ENCODE data around the gene CYP4F12. TPM values are rescaled to one million over a fixed set of nuclear protein-coding genes. Genes with fewer than 3 reads are reported as not detected.

Gene CYP4F12
- total and polyA plus RNA-seq, 2 donors (not counting 3 experiments of a cell fraction or from before 2014, with no cell fraction given), result not detected

- Histone ChIP-seq H3K9me1 (replicated peaks; ENCODE audit: control insufficient read depth, extremely low read depth, insufficient read depth, low read length) (no peaks in the 10 kb centered on the region), H3K27me3 (ENCODE audit: control insufficient read depth in 2 of 2, insufficient read depth in 2 of 2, low read length in 2 of 2) (no peaks in the 10 kb centered on the region), H4K20me1 (replicated peaks; ENCODE audit: control insufficient read depth, extremely low read depth, insufficient read depth, low read length) (no peaks in the 10 kb centered on the region), H3K4me1 (ENCODE audit: control insufficient read depth, extremely low read depth, insufficient read depth, low read length) (no peaks in the 10 kb centered on the region), H3K9me3 (replicated peaks; ENCODE audit: control insufficient read depth, insufficient read depth, low read length) (no peaks in the 10 kb centered on the region), H3K9ac (replicated peaks; ENCODE audit: extremely low read depth, insufficient read depth, low read length) (no peak overlapping the region), H3K4me3 (replicated peaks in 1 of 3; ENCODE audit: insufficient read depth in 1 of 3, low read depth in 1 of 3, low read length in 3 of 3) (no peak overlapping the region), H3K79me2 (ENCODE audit: control insufficient read depth, insufficient read depth, low read length) (no peaks in the 10 kb centered on the region), H3K36me3 (ENCODE audit: control insufficient read depth in 2 of 2, extremely low read depth in 1 of 2, insufficient read depth in 2 of 2, low read length in 2 of 2) (no peaks in the 10 kb centered on the region), H3K4me2 (ENCODE audit: insufficient read depth, low read length) (no peak overlapping the region), H2AFZ (ENCODE audit: low read depth, low read length) (no peak overlapping the region), H3K27ac (ENCODE audit: insufficient read depth, low read depth, low read length) (no peak overlapping the region)
- POLR2A ChIA-PET, result no interaction called here
- no peak for TF ChIP-seq POLR2AphosphoS5 (IDR thresholded peaks at IDR 0.05; ENCODE audit: insufficient read depth, low read depth, low read length)
- no peak for TF ChIP-seq EZH2 (IDR thresholded peaks at IDR 0.05; ENCODE audit: borderline replicate concordance, low read depth, low read length, severe bottlenecking)
- TF ChIP-seq, protein P1, sequence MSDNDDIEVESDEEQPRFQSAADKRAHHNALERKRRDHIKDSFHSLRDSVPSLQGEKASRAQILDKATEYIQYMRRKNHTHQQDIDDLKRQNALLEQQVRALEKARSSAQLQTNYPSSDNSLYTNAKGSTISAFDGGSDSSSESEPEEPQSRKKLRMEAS (IDR thresholded peaks at IDR 0.05; ENCODE audit: insufficient read depth, insufficient read length), result no peak
- TF ChIP-seq CTCF (IDR thresholded peaks at IDR 0.05; ENCODE audit: extremely low read depth in 1 of 2, insufficient read depth in 1 of 2, low read depth in 1 of 2, low read length in 2 of 2), result no peak
- TF ChIP-seq JUN (IDR thresholded peaks at IDR 0.05; ENCODE audit: borderline replicate concordance, insufficient read depth, insufficient read length, low read depth), result no peak
- TF ChIP-seq FOS (IDR thresholded peaks at IDR 0.05; ENCODE audit: borderline replicate concordance, insufficient read depth, low read length), result no peak
- no peak for TF ChIP-seq GATA2 (IDR thresholded peaks at IDR 0.05; ENCODE audit: insufficient read depth, insufficient read length, low read depth, low read length)
- TF ChIP-seq POLR2A (IDR thresholded peaks at IDR 0.05; ENCODE audit: low read depth, low read length), result no peak
- TF ChIP-seq MYC (IDR thresholded peaks at IDR 0.05; ENCODE audit: low read depth, low read length), result no peak
- FAIRE-seq (no peak), DNase-seq (ENCODE audit: low read depth, low spot score) (no peak)
- no TSS peak for BruUV-seq (replicated peaks)
- dilution Hi-C loops (cut with MboI; ENCODE audit: extremely low pct_ligation_motif_present, low sequenced_read_pairs), result no loop called here
- intact Hi-C loops (cut with micrococcal nuclease), result no loop called here
- CTCF ChIA-PET, result no interaction called here
Observed at GRCh38 chr19:15623711-15624318, 49.1 kb upstream of the CYP4F12 start.
